ENCODE results near the gene ZNF775.

Gene ZNF775

GRCh38 chr7:150432915-150433892 lies 54.1 kb downstream of the ZNF775 start:
- in situ Hi-C loops (cut with MboI; ENCODE audit: low sequenced_read_pairs) = loop anchor here (25.0 kb wide), 2 partner anchors 329 to 554 kb away; partner anchors contain the start of genes KCNH2 and NOS3

- in situ Hi-C loops (cut with MboI; ENCODE audit: low sequenced_read_pairs) = loop anchor here (25.0 kb wide), 2 partner anchors 328 to 553 kb away; partner anchors contain the start of genes KCNH2 and NOS3
Observed at GRCh38 chr7:150434240-150434639, 55.1 kb downstream of the ZNF775 start.

DNA sequence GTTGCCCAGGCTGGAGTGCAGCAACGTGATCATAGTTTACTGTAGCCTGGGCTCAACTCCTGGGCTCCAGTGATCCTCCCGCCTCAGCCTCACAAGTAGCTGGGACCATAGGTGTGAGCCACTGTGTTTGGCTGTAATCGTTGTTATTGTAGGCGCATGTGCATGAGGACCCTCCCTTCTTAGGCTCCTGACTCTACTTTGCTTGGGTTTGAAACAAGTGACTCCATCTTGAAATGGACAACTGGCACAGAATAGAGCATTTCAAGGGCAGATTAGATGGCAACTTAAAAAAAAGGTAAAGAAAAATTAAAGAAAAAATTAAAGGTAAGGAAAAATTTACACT lies 55.9 kb downstream of the ZNF775 start:
- in situ Hi-C loops (cut with MboI; ENCODE audit: low sequenced_read_pairs) = loop anchor here (25.0 kb wide), 2 partner anchors 327 to 552 kb away; partner anchors contain the start of genes KCNH2 and NOS3

DNA sequence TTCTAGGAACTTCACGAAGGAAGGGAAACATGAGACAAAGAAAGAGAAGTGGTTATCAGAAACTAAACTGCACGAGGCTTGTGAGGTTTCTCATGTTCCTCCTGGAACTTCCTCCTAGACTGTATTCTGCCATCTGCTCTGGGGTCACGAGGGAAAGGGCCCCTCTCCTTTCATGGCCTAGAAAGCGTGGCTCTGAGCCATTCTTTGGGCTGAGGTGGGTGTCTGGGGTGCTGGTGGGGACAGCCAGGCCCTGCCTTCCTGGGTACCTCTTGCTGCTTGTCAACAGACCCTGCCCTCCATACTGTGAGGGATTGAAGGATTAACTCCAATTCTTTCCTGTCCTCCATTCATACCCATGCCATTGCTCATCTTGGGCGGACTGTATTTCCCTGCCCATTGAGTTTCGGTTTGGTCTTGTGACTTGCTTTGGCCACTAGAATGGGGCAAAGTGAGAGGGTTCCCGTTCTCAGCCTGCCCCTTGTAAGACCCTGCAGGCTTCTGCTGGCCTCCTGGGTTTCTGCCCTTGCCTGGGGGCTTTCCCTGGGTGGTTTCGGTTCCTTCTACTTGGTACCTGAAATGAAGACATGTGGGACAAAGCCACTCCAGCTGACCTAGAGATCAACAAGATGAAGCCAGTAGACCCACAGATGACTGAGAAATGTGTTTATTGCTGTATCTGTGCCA lies 56.4 kb downstream of the ZNF775 start:
- in situ Hi-C loops (cut with MboI; ENCODE audit: low sequenced_read_pairs) = loop anchor here (25.0 kb wide), 2 partner anchors 327 to 552 kb away; partner anchors contain the start of genes KCNH2 and NOS3

- in situ Hi-C loops (cut with MboI; ENCODE audit: low sequenced_read_pairs) = loop anchor here (25.0 kb wide), 2 partner anchors 322 to 547 kb away; partner anchors contain the start of genes KCNH2 and NOS3
Observed at GRCh38 chr7:150439967-150440366, 60.8 kb downstream of the ZNF775 start.

GRCh38 chr7:150441524-150441923 lies 62.4 kb downstream of the ZNF775 start:
- in situ Hi-C loops (cut with MboI; ENCODE audit: low sequenced_read_pairs) = loop anchor here (25.0 kb wide), 2 partner anchors 321 to 546 kb away; partner anchors contain the start of genes KCNH2 and NOS3

DNA sequence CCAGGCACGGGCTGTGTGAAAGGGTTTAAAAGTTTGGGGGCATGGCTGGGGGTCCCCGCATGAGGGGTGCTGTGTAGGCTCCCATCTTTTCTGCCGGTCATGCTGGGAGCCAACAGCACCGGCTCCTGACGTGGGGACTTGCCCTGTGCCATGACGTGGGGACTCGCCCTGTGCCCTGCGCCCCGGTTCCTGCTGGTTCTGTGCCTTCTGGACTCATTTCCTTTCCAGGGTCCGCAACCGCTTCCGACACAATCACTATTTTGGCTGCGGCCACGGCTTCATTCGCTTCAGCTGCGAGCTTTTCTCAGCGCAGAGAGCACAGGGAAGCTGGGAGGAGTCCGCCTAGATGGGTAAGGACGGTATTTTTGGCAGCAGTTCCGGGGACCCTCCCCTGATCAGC lies 63.7 kb downstream of the ZNF775 start:
- in situ Hi-C loops (cut with MboI; ENCODE audit: low sequenced_read_pairs) = loop anchor here (25.0 kb wide), 2 partner anchors 319 to 544 kb away; partner anchors contain the start of genes KCNH2 and NOS3

DNA sequence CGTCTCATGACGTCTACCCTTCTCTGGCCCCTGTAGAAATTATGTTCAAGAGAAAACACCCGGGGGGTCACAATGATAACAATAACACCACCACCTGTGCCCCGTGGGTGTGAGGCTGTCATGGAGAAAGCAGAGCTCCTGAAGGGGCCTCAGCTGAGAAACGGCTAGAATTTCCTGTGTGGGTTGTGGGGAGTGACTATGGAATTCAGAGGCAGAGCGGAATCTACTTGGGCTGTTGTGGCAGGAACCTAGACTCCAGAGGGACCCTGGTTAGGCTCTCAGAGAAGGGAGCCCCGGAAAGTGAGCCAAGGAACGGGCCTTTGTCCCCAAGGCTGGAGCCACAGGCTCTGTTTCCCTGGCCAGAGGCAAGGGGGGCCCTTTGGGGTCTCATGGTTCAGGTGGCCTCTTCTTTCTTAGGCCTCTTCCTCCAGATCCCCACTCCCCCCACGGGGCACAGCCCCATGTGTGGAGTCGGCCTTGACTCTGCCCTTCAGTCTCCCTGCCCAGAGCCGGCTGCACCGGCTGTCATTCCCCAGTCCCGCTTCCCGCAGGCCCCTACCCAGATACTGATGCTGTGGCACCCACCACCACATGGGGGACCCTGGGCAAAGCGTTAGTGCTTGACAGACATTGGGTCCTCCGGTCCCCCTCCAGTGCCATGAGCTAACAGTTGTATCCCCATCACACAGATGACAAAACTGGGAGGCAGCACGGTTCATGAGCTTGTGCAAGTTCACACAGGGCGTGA lies 64.8 kb downstream of the ZNF775 start:
- in situ Hi-C loops (cut with MboI; ENCODE audit: low sequenced_read_pairs) = loop anchor here (25.0 kb wide), 2 partner anchors 318 to 543 kb away; partner anchors contain the start of genes KCNH2 and NOS3

DNA sequence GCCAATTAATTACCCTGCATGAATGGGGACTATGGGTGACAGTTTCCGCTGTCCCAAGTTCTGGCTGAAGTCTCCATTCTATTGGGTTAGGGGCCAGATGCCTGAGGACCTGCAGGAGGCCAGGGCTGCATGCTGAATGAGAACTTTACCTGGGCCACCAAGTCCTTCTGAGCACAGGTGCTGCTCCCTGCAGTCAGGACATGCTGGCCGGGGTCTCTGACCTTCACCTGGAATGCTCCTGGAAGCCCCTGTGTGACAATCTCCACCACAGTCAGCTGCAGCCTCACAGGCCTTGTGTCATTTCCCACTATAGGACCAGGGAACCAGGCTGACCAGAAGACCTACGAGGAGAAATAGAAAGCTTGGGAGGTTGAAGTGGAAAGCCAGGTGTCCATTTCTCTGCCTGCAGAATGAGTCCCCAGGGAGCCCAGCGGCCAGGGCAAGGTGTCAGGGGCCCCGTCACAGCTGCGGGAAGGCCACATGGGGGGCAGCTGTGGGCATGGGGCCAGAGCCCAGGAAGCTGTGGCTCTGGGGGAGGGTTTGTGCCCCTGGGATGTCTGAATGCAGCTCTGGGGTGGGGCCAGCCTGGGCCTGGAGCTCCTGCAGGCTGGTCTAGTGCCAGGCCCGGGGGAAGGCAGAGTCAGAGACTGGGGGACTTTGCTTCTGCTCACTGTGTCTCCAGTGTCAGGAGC lies 65.7 kb downstream of the ZNF775 start:
- in situ Hi-C loops (cut with MboI; ENCODE audit: low sequenced_read_pairs) = loop anchor here (25.0 kb wide), 2 partner anchors 317 to 542 kb away; partner anchors contain the start of genes KCNH2 and NOS3

GRCh38 chr7:150446288-150446938 lies 67.3 kb downstream of the ZNF775 start:
- in situ Hi-C loops (cut with MboI; ENCODE audit: low sequenced_read_pairs) = loop anchor here (25.0 kb wide), 2 partner anchors 316 to 541 kb away; partner anchors contain the start of genes KCNH2 and NOS3

Measured in HL-60/S4 treated with phorbol 12-myristate 13-acetate at 8.2 ng/mL for 4 days and 3 days (cell line).